NCI-H2081 treated with DMSO at 0.1 percent for 48 hours (cell line): ENCODE measurements around the gene NUP210L.

Experiments
- DNase-seq: peaks from one replicate; lab custom pipeline; 2025; lab: John Stamatoyannopoulos, UW

NUP210L gene

DNA sequence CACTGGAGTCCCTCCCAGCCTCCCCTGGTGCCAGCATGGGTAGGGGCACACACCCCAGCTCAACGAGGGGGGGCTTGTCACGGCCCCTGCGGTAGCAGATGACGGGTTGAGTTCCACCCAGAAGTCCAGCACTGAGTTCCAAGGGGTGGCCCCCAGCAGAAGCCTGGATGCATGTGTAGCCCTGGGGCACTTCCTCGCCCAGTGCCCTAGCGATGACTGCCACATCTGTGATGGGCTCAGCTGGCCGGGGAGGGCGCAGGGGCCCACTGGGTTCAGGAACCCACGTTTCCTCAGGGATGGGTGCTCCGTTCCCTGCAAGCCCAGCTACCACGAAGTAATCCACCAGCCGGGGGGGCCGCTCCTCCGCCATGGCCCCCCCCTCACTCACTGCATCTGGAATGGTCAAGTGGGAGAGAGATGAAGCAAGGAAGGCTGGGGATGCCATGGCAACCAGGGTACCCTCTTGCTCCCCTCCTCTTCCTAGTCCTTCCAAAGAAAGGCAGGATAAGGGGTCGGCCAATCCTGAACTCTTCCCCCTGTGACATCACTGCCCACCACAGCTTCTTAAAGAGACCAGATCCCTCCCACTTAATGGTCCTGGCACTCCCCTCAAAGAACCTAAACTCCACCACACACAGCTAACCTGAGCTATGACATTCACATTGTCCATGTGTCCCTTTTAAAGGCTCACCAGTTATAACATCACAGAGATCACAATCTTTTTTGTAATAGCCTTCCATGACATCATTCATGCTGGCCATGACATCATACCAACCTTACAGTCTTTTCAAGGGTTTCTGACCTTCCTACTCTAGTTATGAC, 210.7 kb downstream of the NUP210L start:
- DNase-seq = no peak

- no peak for DNase-seq
Measured at GRCh38 chr1:153942766-153943549, 211.9 kb downstream of the NUP210L start.
